ENCODE results near the gene TPPP3.

TPPP3 gene

DNA sequence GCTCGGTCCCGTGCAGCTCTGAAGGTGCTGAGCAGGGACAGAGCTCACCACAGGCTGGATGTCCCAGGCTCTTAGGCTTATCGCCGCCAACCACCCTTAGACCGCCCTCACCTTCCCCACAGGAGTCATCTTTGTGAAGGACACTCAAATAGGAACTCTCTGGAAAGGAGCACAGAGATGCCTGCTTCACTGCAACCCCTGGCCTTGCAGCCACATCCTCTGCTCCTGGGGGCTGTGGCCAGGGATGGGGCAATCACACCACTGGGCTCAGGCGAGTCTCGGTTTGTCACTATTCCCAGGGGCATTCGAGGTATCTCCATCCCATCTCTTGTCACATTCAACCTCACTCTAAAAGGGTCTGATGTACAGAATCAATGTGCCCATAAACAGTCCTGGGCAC, 12.0 kb upstream of the TPPP3 start:
- TF ChIP-seq, protein P1, sequence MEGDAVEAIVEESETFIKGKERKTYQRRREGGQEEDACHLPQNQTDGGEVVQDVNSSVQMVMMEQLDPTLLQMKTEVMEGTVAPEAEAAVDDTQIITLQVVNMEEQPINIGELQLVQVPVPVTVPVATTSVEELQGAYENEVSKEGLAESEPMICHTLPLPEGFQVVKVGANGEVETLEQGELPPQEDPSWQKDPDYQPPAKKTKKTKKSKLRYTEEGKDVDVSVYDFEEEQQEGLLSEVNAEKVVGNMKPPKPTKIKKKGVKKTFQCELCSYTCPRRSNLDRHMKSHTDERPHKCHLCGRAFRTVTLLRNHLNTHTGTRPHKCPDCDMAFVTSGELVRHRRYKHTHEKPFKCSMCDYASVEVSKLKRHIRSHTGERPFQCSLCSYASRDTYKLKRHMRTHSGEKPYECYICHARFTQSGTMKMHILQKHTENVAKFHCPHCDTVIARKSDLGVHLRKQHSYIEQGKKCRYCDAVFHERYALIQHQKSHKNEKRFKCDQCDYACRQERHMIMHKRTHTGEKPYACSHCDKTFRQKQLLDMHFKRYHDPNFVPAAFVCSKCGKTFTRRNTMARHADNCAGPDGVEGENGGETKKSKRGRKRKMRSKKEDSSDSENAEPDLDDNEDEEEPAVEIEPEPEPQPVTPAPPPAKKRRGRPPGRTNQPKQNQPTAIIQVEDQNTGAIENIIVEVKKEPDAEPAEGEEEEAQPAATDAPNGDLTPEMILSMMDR (IDR thresholded peaks at IDR 0.05; ENCODE audit: low read depth, low read length, missing control alignments), result no peak
- no peak overlapping the region for H3K4me3 ChIP-seq (replicated peaks; ENCODE audit: low read depth, low read length)
- no peak for DNase-seq (ENCODE audit: extremely low read depth, low read depth)

DNA sequence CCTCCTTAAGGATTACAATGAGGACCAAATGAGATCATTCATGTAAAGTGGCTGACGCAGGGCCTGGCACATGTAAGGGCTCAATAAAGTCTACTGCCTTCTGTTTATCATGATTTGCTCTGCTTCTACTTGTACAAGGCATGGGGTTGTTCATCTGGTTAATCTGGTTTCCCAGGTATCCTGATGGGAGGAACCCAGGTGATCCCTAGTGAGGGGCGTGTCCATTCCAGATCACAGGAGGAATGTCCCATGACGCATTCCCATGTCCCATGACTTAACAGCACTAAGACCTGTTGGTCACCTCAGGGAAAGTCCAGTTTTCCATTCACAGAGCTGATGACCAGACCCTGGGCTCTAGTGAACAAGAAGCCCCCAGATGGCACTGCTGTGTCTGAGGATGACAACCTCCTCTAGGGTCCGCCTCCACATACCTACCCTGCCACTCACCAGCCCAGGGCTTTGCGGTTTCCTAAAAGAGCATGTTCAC, 11.5 kb upstream of the TPPP3 start:
- no peak overlapping the region for H3K4me3 ChIP-seq (replicated peaks; ENCODE audit: low read depth, low read length)
- no peak for DNase-seq (ENCODE audit: extremely low read depth, low read depth)
- TF ChIP-seq, protein P1 (IDR thresholded peaks at IDR 0.05; ENCODE audit: low read depth, low read length, missing control alignments), result no peak

DNA sequence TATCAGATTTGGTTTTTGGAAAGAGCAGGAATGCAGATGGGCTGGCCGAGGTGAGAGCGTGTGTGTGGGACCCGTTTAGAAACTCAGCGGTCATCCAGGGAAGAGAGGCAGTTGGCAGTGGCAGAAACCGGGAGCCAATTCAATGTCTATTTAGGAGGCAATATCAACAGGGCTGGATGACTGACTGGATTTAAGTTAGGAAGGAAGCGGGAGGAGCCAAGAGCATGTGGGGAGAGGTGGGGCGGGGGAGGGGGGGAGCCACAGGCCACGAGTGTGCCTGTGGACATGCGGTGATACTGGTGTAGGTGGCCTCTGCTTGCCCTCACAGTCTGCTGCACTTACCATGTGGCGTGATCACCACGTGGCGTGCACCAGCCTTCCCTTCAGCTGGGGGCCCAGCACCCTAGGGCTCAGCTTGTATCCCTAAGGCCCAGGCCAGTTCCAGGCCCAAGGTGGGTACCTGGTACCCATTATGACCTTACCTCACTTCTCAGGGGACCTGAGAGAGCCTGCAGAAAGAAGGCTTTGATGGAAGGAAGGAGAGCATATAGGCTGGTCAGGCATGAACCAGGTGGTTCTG, 10.8 kb upstream of the TPPP3 start:
- no peak for DNase-seq (ENCODE audit: extremely low read depth, low read depth)
- H3K4me3 ChIP-seq (replicated peaks; ENCODE audit: low read depth, low read length), result no peak overlapping the region
- TF ChIP-seq, protein P1 (IDR thresholded peaks at IDR 0.05; ENCODE audit: low read depth, low read length, missing control alignments), result no peak

DNA sequence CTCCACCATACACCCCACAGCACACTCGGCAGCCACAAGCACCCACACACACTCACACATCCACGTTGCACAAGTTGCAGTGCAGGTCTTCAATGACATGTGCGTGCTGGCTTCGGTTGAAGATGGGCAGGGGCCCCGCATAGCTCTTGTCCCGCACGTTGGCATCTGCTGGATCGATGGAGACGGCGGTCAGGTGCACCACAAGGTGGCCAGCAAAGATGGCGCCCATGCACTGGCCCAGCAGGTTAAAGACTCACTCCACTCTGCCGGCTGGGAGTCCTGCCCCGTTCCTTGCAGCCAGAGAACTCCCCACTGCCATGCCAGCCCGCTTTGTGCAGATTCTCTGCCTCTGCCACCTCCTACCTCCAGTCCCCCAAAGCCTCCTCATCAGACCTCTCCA, 7.6 kb upstream of the TPPP3 start:
- TF ChIP-seq, protein P1 (IDR thresholded peaks at IDR 0.05; ENCODE audit: low read depth, low read length, missing control alignments), result no peak
- DNase-seq (ENCODE audit: extremely low read depth, low read depth), result no peak
- no peak overlapping the region for H3K4me3 ChIP-seq (replicated peaks; ENCODE audit: low read depth, low read length)

DNA sequence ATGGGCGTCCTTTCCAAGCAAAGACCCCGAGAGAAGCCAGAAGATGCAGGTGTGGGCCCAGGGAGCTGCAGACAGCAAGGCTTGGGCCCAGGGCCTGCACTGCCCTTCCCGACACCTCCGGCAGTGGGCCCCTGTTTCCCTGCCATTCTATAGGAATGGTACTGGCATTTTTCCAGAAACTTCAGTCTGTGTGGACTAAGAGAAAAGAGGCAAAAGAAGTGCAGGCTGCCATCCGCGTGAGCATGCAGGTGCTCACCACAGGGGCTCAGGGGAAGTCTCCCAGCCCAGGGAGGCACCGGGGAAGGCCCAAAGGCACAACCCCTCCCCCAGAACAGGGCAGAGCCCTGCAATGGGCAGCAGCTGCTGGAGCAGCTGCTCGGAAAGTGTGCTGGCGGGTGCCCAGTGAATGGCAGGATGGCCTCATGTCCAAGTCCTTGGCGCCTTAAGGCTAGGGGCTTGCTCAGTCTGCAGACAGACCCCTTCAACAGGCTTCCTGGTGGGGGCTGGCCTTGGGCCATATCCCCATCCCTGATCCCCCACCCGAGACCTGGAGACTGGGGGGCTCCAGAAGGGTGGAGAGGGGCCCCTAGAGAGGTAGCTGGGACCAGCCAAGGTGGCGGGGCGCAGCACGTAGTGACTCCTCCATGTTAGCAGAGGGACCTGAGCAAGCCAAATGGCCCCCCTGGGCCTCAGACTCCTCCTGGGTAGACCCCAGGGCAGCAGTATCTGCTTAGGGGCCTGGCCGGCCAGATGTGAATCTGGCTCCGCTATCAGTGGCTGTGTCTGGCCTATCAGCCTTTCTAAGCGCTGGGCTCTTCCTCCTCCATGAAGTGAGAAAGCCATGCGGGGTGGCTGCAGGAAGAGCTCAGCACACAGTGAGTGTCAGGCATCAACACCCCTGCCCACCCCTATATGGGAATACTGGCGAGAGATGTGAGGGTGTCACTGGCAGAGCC, 6.7 kb upstream of the TPPP3 start:
- DNase-seq (ENCODE audit: extremely low read depth, low read depth), result no peak
- H3K4me3 ChIP-seq (replicated peaks; ENCODE audit: low read depth, low read length), result no peak overlapping the region

DNA sequence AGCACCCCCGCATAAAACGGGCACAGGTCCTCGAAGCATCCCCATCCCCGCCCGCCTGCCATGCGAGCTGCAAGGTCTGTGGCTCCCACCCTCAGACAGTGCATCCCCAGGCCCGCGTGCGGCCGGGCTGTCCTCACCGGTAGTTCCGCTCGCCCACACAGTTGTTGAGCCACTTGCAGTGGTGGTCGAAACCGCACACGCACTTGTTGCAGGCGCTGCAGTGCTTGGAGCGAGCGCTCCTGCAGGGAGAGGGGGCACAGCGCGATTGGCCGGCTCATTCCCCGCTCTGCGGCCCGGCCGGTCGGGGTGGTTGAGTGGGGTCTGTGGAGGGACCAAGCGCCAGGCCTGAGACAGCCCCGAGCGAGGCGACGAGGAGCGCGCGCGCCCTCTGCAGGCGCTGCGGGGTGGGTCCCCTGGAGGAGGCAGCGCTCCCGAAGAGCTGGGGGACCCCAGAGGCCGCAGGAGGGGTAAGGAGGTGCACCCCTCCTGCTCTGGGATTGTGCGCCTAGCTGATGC, 6.0 kb upstream of the TPPP3 start:
- H3K4me3 ChIP-seq (replicated peaks; ENCODE audit: low read depth, low read length), result no peak overlapping the region
- TF ChIP-seq, protein P1 (IDR thresholded peaks at IDR 0.05; ENCODE audit: low read depth, low read length, missing control alignments), result peak; percentile 67
- no peak for DNase-seq (ENCODE audit: extremely low read depth, low read depth)

More for the DNA sequence above, 6.7 kb upstream of the TPPP3 start:
- TF ChIP-seq, protein P1 (IDR thresholded peaks at IDR 0.05; ENCODE audit: low read depth, low read length, missing control alignments), result no peak

Measured in HFF-Myc (cell line).